TTC549 (cell line): ENCODE results near the gene DGKI.
A peak's percentile ranks its signal among the peaks of the same experiment; 100 is the strongest.

Experiments
- FAIRE-seq: peaks from 2 replicates; lab custom pipeline; 2012; peaks lifted over from hg19 to GRCh38; lab: Jason Lieb, UNC

The DGKI gene

GRCh38 chr7:137685433-137686164 is 161.2 kb downstream of the DGKI start:
- FAIRE-seq, result no peak

- no peak for FAIRE-seq
These were observed 162.0 kb downstream of the DGKI start for GRCh38 chr7:137684776-137685175.

GRCh38 chr7:137684316-137684715 is 162.5 kb downstream of the DGKI start:
- no peak for FAIRE-seq

DNA sequence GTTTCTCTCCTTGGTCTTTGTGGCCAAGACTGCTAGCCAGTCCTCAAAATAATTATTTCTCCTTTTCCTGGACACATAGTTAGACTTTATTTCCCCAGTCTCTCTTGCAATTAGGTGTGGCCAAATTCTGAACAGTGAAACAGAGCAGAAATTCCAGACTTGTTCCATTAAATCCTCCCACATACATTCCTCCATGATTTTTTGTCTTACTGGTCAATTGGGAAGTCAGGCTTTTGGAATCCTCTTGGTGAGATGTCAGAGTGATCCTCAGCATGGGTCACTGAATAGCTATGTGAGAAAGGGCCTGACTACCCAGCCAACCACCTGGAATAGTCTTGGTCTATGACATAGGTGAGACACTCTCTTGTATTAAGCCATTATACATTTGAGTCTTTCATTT is 164.2 kb downstream of the DGKI start:
- no peak for FAIRE-seq

- no peak for FAIRE-seq
These were observed 164.9 kb downstream of the DGKI start for GRCh38 chr7:137681657-137682562.

GRCh38 chr7:137674551-137675409 is 172.0 kb downstream of the DGKI start:
- no peak for FAIRE-seq

DNA sequence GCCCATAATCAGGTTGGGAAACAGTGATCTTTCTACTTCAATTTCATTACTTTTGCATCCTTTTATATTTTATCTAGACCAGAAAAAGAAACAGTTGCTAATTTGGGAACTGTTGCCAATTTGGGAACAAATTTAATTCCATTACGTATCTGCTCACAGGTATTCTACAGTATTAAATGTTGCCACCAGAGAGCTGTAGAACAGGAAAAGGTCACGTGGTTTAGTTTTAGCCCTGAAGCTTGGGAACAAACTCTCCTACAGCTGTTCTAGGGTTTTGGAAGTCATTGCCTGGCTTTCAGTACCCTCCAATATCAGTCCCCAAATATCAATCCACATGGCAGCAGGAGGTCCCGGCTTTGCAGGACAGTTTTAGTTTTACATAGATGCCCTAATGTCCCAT is 172.7 kb downstream of the DGKI start:
- FAIRE-seq, result no peak

DNA sequence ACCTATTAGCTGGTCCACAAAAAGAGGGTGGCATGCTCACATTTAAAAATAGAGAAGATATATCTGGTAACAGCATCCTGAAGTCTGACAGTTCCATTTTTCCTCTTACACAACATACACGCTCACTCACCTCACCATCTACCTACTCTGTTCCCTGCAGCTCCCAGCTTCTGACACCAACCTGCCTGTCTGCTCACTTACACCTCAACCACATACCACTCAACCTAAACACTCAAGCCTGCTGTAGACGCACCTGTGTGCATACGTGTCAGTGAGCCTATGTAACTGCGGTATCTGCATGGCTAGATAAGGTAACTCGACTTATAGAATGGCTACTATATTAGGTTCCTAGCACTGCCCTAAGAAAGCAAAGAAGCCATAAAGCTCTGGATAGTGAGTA is 174.9 kb downstream of the DGKI start:
- no peak for FAIRE-seq

GRCh38 chr7:137670222-137671064 is 176.3 kb downstream of the DGKI start:
- no peak for FAIRE-seq

DNA sequence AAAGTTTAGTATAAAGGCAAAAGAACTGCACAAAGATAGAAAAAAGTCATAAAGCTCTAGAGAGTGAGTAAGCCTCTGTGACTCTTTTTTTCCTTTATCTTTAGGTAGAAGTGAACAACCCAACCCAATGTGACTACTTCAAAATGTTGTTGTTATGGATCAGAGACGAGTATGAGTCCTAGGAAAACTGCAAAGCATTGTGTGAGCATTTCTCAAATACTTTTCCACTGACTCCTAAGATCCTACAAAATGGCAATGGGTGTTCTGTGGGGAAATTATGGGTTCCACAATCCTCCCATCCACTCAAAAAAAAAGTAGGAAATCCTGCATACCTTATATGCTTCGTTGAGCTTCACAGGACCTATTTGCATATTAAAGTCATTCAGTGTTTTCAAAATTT is 177.1 kb downstream of the DGKI start:
- no peak for FAIRE-seq

- no peak for FAIRE-seq
These were observed 178.4 kb downstream of the DGKI start for GRCh38 chr7:137668404-137668803.

- no peak for FAIRE-seq
These were observed 179.0 kb downstream of the DGKI start for GRCh38 chr7:137667633-137668387.

DNA sequence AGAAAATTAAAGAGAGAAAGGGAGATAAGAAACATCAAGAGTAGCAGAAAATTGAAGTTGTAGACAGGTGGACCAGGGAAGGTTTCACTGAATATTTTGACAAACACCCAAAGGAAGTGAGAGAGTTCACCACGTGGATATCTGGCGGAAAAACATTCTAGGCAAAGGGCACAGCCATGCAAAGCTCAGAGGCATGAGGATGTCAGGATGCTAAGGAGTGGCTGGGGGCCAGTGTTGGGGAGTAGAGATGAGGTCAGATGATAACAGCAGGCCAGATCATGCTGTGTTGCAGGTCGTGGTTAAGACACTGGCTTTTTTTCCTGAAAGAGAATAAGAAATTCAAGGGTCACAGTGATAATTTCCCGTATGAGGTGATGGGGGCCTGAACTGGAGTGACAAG is 181.9 kb downstream of the DGKI start:
- no peak for FAIRE-seq

DNA sequence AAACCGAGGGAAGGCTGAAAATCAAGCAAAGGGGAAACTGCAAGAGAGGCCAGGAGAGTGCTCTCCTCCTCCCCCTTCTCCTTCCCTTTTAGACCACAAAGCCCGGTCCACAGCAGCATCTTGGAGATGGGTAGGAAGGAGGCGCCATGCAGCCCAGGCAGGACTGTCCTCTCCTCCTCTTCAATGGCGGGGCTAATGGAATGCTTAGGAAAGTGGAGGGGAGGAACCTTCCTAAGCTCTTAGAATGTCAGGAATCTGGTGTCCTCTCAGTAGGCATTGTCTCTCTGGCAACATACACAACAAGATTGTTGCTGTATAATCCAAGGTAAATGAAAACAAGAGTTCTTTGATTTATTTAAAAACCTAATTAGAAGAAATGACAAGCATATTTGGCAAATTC is 185.1 kb downstream of the DGKI start:
- FAIRE-seq, result no peak

DNA sequence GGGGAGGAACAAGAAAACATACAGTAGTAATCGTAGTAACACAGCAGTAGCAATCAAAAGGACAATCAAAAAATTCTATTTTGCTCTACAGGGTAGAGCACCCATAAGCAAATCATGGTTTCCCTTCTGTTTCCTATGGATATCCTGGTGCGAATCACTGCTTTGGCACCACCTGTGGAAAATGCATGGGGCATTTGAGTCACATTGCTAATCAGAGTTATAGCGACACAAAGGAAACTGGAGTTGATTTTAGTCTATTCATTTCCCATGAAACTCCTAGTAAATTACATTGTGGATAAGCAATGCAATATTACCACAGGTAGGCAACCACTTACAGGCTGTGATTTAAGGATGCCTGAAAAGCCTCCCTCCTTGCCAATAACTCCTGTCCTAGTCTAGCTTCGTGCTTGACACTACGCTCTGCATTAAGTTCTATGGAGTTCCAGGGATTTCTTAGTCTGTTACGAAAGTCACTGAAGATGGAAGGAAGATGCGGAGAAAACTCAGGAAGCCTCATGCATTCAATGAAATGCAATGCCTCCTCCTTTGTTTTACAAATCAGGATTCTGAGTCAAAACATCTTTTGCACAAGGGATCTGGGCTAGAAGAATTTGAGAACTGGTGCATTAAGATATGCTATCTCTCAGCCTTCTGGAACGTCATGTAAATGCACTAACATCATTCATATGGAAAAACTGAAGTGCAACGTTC is 188.4 kb downstream of the DGKI start:
- FAIRE-seq, result no peak

DNA sequence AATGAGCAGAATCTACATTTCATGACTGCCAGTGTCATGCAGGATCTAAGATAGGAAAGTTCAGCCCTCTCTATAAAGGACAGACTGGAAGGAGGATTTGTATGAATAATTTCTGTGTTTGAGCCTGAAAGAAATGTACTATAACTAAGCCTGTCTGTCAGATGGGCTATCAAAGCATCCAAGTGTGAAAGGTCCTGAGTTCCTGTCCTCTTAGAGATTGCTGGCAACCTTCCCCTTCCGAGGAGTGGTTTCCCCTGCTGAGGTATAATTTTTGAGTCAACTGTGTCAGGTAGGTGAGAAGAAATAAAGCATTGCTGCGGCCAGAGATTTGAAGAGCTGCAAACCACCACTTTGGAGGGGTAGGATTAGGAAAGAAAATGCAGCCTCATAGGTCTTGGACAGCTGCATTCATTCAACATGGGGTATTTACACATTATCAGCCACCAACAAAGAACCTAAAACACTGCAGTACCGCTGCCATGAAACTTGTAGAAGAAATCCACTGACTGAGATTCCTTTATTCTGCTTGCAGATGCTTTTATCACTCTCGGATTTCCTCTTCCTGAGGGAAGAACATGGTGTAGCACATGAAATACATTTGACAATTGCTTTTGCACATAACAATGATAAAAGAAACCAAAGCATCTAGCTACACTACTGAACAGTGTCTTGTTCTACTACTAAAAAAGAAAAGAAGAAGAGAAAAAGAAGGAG is 189.1 kb downstream of the DGKI start:
- FAIRE-seq, result no peak

- FAIRE-seq, result no peak
These were observed 189.9 kb downstream of the DGKI start for GRCh38 chr7:137656850-137657232.

DNA sequence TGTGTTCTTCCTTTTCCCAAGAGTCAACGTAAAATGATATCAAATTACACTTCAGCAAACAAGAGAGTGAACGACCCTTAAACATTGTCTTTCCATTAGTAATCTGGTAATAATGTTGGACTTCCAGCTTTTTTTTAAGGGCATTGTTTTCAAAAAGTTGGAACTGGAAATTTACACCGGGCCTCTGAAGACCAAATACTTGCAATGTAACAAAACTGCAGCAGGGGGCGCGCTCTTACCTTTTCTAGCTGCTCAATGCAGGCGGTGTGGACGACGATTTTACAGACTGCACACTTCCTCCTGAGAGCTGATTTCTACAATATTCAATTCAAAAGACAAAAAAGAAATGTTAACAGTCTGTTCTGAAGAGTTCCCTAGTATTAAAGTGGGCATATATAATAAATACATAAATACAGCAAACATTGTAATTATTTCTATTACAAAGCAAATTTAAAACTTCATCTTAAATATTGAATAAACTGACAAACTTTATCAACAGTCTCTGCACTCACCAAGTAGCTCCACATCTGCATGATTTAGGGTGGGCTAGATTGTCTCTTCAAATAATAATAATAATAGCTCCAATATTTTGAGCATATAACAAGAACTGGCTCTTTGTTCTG is 190.4 kb downstream of the DGKI start:
- FAIRE-seq, result peak; percentile 46

DNA sequence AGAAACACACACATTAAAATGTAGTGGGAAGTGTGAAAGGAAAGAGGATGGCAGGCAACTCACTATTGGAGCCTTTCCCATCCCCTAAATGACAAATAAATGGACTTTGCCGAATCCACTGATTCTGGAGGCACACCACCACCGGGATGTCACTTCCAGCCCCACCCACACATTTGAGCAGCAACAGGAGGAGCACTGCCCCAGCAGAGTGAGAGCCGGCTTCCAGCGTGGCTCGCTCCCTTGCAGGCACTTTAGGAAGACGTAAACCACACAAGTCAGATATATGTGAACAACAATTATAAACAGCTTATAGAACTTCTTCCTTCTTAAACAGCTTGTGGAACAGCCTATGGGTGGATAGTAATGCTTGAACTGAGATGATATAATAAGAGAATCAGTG is 191.0 kb downstream of the DGKI start:
- FAIRE-seq, result no peak
